NCI-H2171 treated with DMSO at 0.1 percent for 48 hours (cell line): Measurements from ENCODE around the gene FAM131A.
A peak's percentile ranks its signal among the peaks of the same experiment; 100 is the strongest.
"Not testable (repeated sequence)": the region's sequence is repeated elsewhere in the genome, so short reads cannot be mapped to it uniquely, and the experiment has no call there.

ENCODE experiments used
- DNase-seq: peaks from one replicate; lab custom pipeline; 2025; lab: John Stamatoyannopoulos, UW

The FAM131A gene

GRCh38 chr3:184317201-184317600 is 20.2 kb upstream of the FAM131A start:
- no peak for DNase-seq

- DNase-seq = peak; percentile 73
Measured at GRCh38 chr3:184320104-184320445, 17.3 kb upstream of the FAM131A start.

GRCh38 chr3:184321666-184322065 is 15.7 kb upstream of the FAM131A start:
- no peak for DNase-seq

GRCh38 chr3:184322731-184323487 is 14.5 kb upstream of the FAM131A start:
- DNase-seq = no peak

- DNase-seq = no peak
Measured at GRCh38 chr3:184323696-184324095, 13.7 kb upstream of the FAM131A start.

- no peak for DNase-seq
Measured at GRCh38 chr3:184325269-184325668, 12.1 kb upstream of the FAM131A start.

GRCh38 chr3:184325715-184326369 is 11.6 kb upstream of the FAM131A start:
- DNase-seq = no peak

- no peak for DNase-seq
Measured at GRCh38 chr3:184327171-184327570, 10.2 kb upstream of the FAM131A start.

- no peak for DNase-seq
Measured at GRCh38 chr3:184328516-184328915, 8.9 kb upstream of the FAM131A start.

GRCh38 chr3:184332370-184333090 is 4.9 kb upstream of the FAM131A start:
- DNase-seq = no peak

GRCh38 chr3:184333190-184333589 is 4.2 kb upstream of the FAM131A start:
- DNase-seq = no peak

GRCh38 chr3:184333700-184334099 is 3.7 kb upstream of the FAM131A start:
- DNase-seq = no peak

GRCh38 chr3:184334470-184335158 is 2.8 kb upstream of the FAM131A start:
- no peak for DNase-seq

- DNase-seq = peak; percentile 57
Measured at GRCh38 chr3:184335291-184335660, 2.1 kb upstream of the FAM131A start.

- peak; percentile 77 for DNase-seq
Measured at GRCh38 chr3:184335661-184336546, 1.5 kb upstream of the FAM131A start.

GRCh38 chr3:184336547-184337398 is 627 bp upstream of the FAM131A start:
- DNase-seq = peak; percentile 64

- DNase-seq = no peak
Measured at GRCh38 chr3:184337981-184338380, 581 bp downstream of the FAM131A start.

- DNase-seq = peak; percentile 94
Measured at GRCh38 chr3:184338511-184338945, 1.1 kb downstream of the FAM131A start.

GRCh38 chr3:184339001-184339400 is 1.6 kb downstream of the FAM131A start:
- DNase-seq = peak; percentile 85

GRCh38 chr3:184339451-184340135 is 2.2 kb downstream of the FAM131A start:
- DNase-seq = not testable (repeated sequence)
